NCI-H1417 (cell line): ENCODE data around the gene GBE1.
A peak's percentile ranks its signal among the peaks of the same experiment; 100 is the strongest.
"Not testable (repeated sequence)": the region's sequence is repeated elsewhere in the genome, so short reads cannot be mapped to it uniquely, and the experiment has no call there.

Source experiments
- DNase-seq, 3 experiments: peaks; one replicate each; lab custom pipeline; 2025; lab: John Stamatoyannopoulos, UW

The GBE1 gene

GRCh38 chr3:81753416-81754027, 7.9 kb downstream of the GBE1 start:
- no peak for DNase-seq

GRCh38 chr3:81752604-81753003, 8.8 kb downstream of the GBE1 start:
- no peak for DNase-seq

GRCh38 chr3:81749265-81749664, 12.2 kb downstream of the GBE1 start:
- no peak for DNase-seq

- not testable (repeated sequence) for DNase-seq
These were observed 14.2 kb downstream of the GBE1 start for GRCh38 chr3:81747280-81747679.

- no peak for DNase-seq
These were observed 17.1 kb downstream of the GBE1 start for GRCh38 chr3:81744366-81744765.

- DNase-seq = no peak
These were observed 18.1 kb downstream of the GBE1 start for GRCh38 chr3:81743096-81744025.

- no peak for DNase-seq
These were observed 18.9 kb downstream of the GBE1 start for GRCh38 chr3:81742581-81742980.

- no peak for DNase-seq
These were observed 20.2 kb downstream of the GBE1 start for GRCh38 chr3:81741216-81741615.

- DNase-seq = no peak
These were observed 20.7 kb downstream of the GBE1 start for GRCh38 chr3:81740731-81741130.

- no peak for DNase-seq
These were observed 26.1 kb downstream of the GBE1 start for GRCh38 chr3:81735334-81735733.

- DNase-seq = no peak
These were observed 26.7 kb downstream of the GBE1 start for GRCh38 chr3:81734742-81735141.

- peak in 1 of 3 experiments; percentile 1 for DNase-seq
These were observed 28.8 kb downstream of the GBE1 start for GRCh38 chr3:81732642-81733041.

GRCh38 chr3:81728766-81729544, 32.5 kb downstream of the GBE1 start:
- DNase-seq = no peak

- DNase-seq = no peak
These were observed 34.7 kb downstream of the GBE1 start for GRCh38 chr3:81726735-81727134.

- DNase-seq = peak in 1 of 3 experiments; percentile 39
These were observed 35.3 kb downstream of the GBE1 start for GRCh38 chr3:81726132-81726531.

GRCh38 chr3:81723732-81724313, 37.6 kb downstream of the GBE1 start:
- peak in 2 of 3 experiments; percentile 1 to 17 for DNase-seq

- no peak for DNase-seq
These were observed 43.1 kb downstream of the GBE1 start for GRCh38 chr3:81718311-81718710.

- DNase-seq = peak in 1 of 3 experiments; percentile 59
These were observed 44.5 kb downstream of the GBE1 start for GRCh38 chr3:81716870-81717509.

GRCh38 chr3:81713031-81713430, 48.4 kb downstream of the GBE1 start:
- no peak for DNase-seq

GRCh38 chr3:81709606-81710005, 51.8 kb downstream of the GBE1 start:
- no peak for DNase-seq

GRCh38 chr3:81707996-81708395, 53.4 kb downstream of the GBE1 start:
- no peak for DNase-seq

- DNase-seq = no peak
These were observed 59.3 kb downstream of the GBE1 start for GRCh38 chr3:81702126-81702525.
